ENCODE data around the gene DCC.
"Not testable (repeated sequence)": the region's sequence is repeated elsewhere in the genome, so short reads cannot be mapped to it uniquely, and the experiment has no call there.

Gene DCC

DNA sequence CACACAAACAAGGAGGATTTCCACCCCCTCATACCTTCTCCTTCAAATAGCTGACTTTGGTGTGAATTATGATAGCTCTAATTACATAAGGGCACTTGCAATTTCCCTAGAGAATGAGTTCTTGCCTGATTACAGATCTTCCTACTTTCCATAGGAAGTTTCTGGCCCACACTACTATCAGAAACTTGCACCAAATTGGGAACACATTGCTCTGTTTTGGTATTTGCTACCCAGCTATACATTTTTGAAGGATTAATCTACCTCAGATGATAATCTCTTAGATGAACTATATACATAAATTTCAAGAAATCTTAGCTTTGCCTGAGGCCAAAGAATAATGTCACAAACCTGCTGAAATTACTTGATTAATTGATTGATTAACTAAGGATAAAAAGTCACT is 4.9 kb downstream of the DCC start:
- no peak for DNase-seq (ENCODE audit: low read depth)
- TF ChIP-seq, protein P1, sequence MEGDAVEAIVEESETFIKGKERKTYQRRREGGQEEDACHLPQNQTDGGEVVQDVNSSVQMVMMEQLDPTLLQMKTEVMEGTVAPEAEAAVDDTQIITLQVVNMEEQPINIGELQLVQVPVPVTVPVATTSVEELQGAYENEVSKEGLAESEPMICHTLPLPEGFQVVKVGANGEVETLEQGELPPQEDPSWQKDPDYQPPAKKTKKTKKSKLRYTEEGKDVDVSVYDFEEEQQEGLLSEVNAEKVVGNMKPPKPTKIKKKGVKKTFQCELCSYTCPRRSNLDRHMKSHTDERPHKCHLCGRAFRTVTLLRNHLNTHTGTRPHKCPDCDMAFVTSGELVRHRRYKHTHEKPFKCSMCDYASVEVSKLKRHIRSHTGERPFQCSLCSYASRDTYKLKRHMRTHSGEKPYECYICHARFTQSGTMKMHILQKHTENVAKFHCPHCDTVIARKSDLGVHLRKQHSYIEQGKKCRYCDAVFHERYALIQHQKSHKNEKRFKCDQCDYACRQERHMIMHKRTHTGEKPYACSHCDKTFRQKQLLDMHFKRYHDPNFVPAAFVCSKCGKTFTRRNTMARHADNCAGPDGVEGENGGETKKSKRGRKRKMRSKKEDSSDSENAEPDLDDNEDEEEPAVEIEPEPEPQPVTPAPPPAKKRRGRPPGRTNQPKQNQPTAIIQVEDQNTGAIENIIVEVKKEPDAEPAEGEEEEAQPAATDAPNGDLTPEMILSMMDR (IDR thresholded peaks at IDR 0.05; ENCODE audit: insufficient read depth, low read depth, low read length, missing control alignments), result no peak
- no peak overlapping the region for H3K4me3 ChIP-seq (ENCODE audit: low read depth, low read length)

DNA sequence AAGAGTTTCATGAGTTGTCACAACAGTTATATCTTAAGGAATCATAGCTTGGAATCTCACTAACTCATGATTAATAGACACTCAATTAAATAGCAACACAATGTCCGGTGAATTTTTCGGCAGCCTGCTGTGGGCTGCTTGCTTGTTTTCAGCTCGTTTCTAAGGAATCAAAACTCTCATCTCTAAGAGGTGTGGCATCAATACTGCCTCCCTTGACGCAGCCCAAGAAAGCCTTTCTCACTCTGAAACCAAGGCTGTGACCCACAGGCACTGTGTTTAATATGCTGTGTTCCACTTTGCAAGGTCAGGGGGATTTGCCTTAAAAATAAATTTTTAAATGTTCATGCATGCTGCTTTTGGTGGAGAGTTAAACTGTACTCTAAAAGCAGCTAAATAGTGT is 5.4 kb downstream of the DCC start:
- TF ChIP-seq, protein P1 (IDR thresholded peaks at IDR 0.05; ENCODE audit: insufficient read depth, low read depth, low read length, missing control alignments), result no peak
- no peak overlapping the region for H3K4me3 ChIP-seq (ENCODE audit: low read depth, low read length)

DNA sequence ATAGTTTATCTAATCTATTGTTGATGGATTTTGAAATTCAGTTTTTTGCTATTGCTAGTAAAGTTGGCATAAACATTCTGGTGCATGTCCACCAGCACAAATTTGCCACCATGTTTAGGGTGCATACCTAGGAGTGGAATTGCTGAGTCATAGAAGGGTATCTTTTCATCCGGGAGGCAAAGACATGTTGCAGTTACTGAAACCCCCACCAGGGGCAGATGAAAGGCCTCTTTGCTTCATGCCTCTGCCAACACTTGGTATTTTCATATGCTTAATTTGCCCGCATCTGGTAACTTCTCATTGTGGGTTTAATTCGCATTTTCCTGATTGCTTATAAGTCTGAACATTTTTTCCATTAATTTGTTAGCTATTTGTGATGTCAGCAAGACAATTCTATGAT is 8.2 kb downstream of the DCC start:
- DNase-seq (ENCODE audit: low read depth), result peak; percentile 33
- no peak overlapping the region for H3K4me3 ChIP-seq (ENCODE audit: low read depth, low read length)
- TF ChIP-seq, protein P1 (IDR thresholded peaks at IDR 0.05; ENCODE audit: insufficient read depth, low read depth, low read length, missing control alignments), result peak; percentile 42

More for the DNA sequence above, 5.4 kb downstream of the DCC start:
- DNase-seq (ENCODE audit: low read depth), result peak; percentile 14

DNA sequence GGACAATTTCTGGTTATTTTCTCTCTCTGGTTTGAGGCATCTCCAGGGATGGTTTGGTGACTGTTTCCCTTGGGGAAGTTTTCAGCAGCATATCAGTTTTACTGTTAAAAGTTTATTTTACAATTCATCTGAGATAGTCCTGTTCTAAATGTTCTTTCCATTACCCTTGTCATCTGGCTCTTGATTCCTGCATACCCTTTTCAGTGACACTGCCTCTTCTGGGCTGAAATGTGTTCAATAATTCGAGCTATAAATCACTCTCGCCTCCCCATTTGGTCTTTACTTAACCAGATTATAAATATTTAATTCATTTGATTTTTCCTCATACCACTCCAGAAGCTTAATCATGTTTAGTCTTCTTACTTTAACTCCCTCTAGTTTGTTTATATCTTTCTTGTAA is 9.5 kb downstream of the DCC start:
- H3K4me3 ChIP-seq (ENCODE audit: low read depth, low read length), result no peak overlapping the region
- TF ChIP-seq, protein P1 (IDR thresholded peaks at IDR 0.05; ENCODE audit: insufficient read depth, low read depth, low read length, missing control alignments), result no peak
- DNase-seq (ENCODE audit: low read depth), result no peak

DNA sequence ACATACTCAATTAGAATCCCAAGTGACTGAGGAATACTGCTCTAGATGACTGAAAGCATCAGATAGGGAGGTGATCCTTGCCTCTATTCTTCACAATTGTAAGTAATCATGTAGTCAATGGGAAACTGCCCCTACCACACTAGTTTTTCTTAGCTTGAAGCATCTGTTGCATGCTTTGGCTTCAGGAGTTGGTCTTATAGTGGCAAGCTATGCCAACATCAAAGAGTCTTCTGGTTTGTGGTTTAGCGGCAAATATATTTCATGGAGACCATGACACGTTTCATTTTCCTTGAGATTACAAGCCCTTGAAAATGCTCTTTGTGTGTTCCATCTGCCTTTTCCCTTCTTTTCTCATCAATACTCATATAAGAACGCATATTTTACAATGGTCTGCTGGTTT is 12.9 kb downstream of the DCC start:
- TF ChIP-seq, protein P1 (IDR thresholded peaks at IDR 0.05; ENCODE audit: insufficient read depth, low read depth, low read length, missing control alignments), result no peak
- DNase-seq (ENCODE audit: low read depth), result no peak
- H3K4me3 ChIP-seq (ENCODE audit: low read depth, low read length), result no peak overlapping the region

DNA sequence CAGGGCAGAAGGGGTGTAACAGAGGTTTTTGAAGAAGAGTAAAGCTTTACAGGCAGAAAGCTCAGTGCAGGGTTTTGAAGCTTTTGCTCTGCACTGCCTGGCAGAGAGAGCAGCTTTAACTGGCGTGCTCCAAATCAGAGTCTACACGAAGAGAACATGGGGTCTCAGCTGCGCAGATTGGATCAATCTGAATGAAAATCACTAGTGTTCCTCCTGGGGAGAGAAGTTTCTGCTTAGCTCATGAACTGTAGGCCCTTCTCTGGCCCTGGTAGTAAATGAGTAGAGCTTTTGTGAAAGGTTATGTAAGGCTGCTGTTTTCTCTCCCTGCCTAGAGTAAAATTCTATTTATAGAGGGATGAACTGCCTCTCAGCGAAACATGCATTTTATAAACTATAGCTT is 13.6 kb downstream of the DCC start:
- DNase-seq (ENCODE audit: low read depth), result no peak
- no peak overlapping the region for H3K4me3 ChIP-seq (ENCODE audit: low read depth, low read length)
- TF ChIP-seq, protein P1 (IDR thresholded peaks at IDR 0.05; ENCODE audit: insufficient read depth, low read depth, low read length, missing control alignments), result no peak

DNA sequence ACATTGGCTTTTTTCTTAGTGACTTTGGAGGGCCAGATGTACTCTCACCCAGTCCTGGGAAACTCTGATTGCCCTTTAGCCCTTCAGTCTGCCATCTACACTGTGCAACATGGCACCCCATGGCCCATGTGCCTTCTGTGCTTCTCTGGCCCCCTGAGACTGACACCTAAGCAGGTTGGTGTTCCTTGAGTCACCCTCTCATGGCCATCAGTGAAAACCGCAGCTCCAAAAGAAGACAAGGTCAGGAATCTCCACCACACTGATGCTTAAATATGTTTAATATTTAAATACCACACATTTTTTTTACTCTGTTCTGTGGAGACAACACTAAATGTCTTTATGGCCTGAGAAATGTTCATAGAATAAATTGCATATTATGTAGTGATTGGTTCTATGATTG is 23.9 kb downstream of the DCC start:
- DNase-seq (ENCODE audit: low read depth), result no peak
- no peak overlapping the region for H3K4me3 ChIP-seq (ENCODE audit: low read depth, low read length)
- TF ChIP-seq, protein P1 (IDR thresholded peaks at IDR 0.05; ENCODE audit: insufficient read depth, low read depth, low read length, missing control alignments), result no peak

DNA sequence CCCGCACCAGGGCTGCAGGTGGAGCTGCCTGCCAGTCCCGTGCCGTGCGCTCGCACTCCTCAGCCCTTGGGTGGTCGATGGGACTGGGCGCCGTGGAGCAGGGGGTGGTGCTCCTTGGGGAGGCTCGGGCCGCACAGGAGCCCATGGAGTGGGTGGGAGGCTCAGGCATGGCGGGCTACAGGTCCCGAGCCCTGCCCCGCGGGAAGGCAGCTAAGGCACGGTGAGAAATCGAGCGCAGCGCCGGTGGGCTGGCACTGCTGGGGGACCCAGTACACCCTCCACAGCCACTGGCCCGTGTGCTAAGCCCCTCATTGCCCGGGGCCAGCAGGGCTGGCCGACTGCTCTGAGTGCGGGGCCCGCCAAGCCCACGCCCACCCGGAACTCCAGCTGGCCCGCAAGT is 26.9 kb downstream of the DCC start:
- DNase-seq (ENCODE audit: low read depth); H3K4me3 ChIP-seq (ENCODE audit: low read depth, low read length): not testable (repeated sequence)

Data from GM12865 (cell line).